Renal cortex interstitium (tissue), 15 donors: ENCODE results near the gene MEP1B. TPM values are rescaled to one million over a fixed set of nuclear protein-coding genes. Genes with fewer than 3 reads are reported as not detected.
"Not testable (repeated sequence)": the region's sequence is repeated elsewhere in the genome, so short reads cannot be mapped to it uniquely, and the experiment has no call there.

ENCODE experiments used
- DNase-seq, 11 donors: peaks; one replicate each; pipeline ENCODE4 v3.0.0-alpha.2; 2013; ENCODE audit warnings: low read depth in 9 of 11, low spot score in 4 of 11; ENCODE audit errors: extremely low read depth in 1 of 11
- long read RNA-seq, 16 experiments: transcript quantifications; one replicate each; lab custom pipeline, GENCODE V29; 2026
- polyA plus RNA-seq, 3 donors: library from polyadenylated mRNA; unstranded; fragments of 120-200 nt; gene quantifications; one replicate each; pipeline ENCODE4 v1.2.1, GENCODE V29; 2013; ENCODE audit not compliant: insufficient read length in 3 of 3

MEP1B gene
- under 1 TPM in 2 of 3 donors, not detected in 1; 0.07 to 0.17 TPM for polyA plus RNA-seq
- long read RNA-seq, donor 1 = 0 reads
- long read RNA-seq, donor 2 = 0 reads
- long read RNA-seq, donor 3 = 0 reads
- long read RNA-seq, donor 4 = 0 reads
- long read RNA-seq, donor 5 = 0 reads
- long read RNA-seq, donor 6 = 0 reads
- long read RNA-seq, donor 7 = 0 reads
- long read RNA-seq, donor 8 = 0 reads
- long read RNA-seq, donor 9 = 0 reads
- long read RNA-seq, donor 10 = 0 reads
- long read RNA-seq, donor 11 = 0 reads
- long read RNA-seq, donor 12 = 0 reads
- long read RNA-seq, donor 13 = 0 reads
- long read RNA-seq, donor 14 = 0 reads
- long read RNA-seq, donor 15 = 0 reads
- long read RNA-seq, donor 16, partial matches to known transcripts = 10 of 16 reads
- long read RNA-seq, donor 16, other reads (novel, unspliced or antisense) = 6 of 16 reads

DNA sequence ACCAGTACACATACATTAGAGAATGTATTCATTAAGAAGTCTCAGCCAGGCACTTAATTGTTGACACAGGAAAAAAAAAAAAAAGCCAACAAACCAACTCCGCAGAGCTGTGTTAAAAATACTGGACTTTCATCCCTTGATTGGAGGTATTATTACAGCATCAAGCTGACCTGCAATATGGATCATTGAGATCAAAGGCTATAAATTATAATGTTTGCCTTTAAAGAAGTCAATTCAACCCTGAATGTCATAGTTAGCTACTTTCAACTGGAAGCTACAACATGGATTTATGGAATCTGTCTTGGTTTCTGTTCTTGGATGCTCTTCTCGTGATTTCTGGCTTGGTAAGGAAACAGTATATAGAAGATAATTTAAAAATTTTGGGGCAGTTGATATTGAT, at the start of gene MEP1B:
Gene MEP1B, plus strand, starts transcription at position 250 of the 400 bp plus-strand sequence. Its CDS starts 32 bp downstream, at position 282.
- no peak for DNase-seq

DNA sequence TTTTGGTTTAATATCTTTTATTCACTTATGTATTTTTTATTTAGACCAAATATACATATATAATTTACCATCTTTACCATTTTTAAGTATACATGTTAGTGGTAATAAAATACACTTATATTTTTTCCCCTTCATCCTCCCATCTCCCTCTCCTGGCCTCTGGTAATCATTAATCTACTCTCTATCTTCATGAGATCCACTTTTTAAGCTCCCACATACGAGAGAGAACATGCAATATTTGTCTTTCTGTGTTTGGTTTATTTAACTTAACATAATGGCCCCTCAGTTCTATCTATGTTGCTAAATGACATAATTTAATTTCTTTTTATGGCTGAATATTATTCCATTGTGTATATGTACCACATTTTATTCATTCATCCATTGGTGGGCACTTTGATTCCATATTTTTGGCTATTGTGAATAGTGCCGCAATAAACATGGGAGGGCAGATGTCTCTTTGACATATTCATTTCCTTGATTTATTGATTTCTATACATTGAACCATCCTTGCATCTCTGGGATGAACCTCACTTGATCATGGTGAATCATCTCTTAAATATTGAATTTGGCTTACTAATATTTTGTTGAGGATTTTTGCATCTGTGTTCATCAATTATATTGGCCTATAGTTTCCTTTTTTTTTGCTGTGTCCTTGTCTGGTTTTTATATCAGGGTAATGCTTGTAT, 41.5 kb upstream of the MEP1B start:
- DNase-seq = no peak

DNA sequence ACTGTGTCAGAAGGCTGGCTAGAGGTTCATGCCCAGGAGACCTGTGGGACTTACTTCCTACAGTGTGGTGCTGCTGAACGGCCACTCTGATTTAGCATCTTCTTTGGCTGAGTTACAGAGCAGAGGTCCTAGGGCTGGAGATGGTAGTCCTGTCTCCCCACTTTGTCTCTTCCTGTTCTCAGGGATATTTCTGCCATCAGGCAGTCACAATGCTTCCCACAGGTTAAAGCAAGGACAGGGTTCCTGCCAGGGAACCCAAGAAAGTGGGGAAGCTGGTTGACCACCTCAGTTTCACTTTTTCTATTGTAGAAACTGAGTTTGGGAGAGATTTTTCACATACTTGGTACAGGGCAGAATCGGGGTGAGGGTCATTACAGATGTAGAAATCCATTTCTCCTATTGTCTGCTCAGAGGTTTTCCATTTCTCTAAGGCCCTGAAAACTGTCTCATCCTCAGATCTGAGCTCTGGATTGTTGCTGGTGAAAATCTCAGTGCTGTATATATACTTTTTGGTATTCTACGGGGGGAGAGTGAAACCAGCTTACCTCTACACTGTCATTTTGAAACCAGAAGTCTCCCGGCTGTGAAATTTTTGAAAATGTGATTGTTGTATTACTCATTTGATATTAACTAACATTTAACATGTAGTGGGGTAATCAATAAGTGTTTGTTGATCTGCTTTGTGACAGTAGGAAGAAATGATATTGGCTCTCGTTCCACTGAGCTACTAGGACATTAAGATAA, 37.0 kb upstream of the MEP1B start:
- DNase-seq = no peak

DNA sequence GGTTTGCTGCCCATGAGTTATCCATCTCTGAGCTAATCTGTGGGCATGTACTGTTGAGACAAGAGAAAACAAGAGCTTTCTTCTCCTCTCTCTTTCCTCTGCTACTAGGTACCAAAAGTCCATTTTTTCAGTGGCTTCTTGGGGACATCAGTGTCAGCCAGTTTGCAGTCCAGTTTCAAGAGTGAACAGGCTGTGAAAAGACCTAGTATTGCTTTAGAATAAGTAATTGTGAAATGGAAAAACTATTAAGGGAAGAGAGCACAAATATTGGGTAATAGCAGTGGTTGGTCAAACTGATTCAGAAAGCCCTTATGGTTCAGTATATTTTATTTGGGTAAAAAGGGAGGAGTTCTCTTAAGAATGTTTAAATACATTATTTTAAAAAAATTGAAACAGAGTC, 33.0 kb upstream of the MEP1B start:
- no peak for DNase-seq

DNA sequence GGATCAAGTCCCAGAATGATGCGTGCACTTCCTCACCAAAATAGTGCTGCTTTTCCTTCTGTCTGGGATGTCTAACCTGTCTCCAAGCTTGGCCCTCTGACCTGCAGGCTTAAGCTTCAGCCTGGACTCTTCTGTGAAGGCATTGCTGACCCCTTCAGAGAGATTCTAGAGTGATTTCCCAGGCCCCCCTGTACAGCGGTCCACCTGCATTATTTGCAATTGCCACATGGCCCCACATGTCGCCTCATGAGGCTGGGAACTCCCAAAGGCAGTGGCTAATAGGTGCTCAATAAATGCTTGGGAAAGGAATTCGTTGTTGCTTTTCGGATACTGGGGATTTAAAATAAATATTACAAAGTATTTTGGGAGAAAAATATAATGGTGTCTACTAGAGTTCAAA, 32.3 kb upstream of the MEP1B start:
- DNase-seq = no peak

DNA sequence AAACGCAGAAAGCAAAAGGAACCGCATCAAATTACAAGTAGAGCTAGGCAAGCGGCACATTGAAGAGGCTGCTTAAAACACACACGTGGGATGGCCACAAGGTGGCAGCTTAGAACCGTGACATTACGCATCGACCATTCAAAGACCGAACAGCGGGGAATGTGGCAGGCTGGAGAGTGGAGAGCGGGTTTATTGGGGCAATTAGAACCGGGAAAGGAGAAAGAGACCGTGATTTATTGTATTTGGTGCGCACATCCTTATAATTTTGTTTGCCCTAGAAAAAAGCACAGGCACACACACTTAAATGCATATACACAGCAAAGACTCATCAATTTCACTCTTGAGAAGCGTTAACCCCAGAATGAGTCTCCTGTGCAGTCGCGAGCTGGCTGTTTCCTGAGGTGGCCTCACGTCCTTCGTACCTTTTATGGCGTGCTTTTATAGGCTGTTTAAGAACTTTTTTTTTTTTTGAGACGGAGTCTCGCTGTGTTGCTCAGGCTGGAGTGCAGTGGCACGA, 31.7 kb upstream of the MEP1B start:
- peak; percentile 77 to 93 (median 87) for DNase-seq

DNA sequence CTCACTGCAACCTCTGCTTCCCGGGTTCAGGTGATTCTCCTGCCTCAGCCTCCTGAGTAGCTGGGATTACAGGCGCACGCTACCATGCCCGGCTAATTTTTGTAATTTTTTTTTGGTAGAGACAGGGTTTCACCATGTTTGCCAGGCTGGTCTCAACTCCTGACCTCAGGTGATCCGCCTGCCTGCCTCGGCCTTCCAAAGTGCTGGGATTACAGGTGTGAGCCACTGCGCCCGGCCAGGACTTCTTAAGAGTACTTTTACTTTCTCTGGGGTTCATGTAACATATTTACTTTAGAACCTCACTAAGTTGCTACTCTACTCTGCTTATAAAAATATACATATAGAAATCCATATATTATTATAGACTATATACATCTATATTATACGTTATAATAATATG, 31.2 kb upstream of the MEP1B start:
- not testable (repeated sequence) for DNase-seq

DNA sequence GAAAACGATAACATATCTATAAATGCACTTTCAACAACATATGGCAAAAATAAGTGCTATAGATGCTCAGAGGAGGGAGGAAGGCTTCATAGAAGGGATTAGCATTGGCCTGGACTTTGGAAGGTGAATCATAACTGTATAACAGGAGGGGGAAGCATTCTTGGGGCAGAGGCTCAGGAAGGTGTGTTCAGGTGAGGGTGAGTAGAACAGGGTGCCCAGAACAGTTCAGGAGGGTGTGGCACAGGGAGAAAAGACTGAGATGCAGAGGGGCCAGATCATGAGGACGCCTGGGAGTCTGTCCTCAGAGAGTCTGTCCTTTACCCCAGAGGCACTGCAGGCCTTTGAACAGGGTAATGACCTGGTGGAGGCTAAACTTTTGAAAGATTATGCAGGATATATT, 29.3 kb upstream of the MEP1B start:
- no peak for DNase-seq

DNA sequence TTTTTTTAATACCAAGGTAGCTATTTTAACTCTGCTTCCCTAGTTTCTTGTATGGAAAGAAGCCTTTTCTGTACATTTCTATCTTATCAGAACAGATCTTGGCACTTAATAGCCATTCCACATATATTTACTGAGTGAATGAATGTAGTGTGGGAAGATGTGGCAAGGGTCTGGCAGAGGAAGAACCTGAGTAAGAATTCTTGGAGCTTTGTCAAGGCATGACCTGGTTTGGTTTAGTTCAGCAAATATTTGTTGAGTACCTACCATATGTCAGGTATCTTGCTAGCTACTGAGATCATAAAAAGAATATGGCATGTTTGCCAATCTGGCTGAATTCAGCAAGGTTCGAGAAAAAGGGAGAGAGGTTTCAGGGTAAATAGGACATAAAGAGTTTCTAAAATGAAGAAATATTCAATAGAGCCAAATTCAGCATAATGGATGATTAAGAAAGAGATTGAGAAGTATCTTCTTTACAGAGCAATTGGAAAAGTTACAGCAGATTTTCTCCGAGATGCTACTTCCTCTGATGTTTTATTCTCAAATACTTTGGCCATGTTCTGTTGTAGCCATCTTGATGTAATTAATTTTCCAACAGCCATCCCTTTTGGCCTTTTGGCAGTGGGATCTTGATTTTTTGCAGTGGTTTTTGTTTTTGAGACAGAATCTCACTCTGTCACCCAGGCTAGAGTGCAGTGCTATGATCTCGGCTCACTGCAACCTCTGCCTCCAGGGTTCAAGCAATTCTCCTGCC, 21.7 kb upstream of the MEP1B start:
- no peak for DNase-seq

DNA sequence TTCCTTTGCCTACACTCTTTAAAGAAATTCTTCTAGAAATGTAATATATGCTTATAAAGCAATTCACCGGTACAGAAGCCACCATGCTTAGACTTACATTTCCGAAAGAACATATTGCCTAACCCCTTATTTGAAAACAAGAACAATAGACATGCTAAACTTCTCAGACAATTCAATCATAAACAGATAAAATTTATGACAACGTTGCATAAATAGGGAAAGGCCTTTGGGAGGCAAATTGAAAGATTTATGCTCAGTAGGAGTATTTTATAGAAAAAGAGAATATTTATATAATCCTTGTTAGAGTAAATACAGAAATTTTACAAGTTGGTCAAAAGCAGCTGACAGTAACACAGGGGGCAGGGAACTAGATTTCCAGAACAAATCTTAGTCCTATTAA, 16.2 kb upstream of the MEP1B start:
- DNase-seq = no peak

DNA sequence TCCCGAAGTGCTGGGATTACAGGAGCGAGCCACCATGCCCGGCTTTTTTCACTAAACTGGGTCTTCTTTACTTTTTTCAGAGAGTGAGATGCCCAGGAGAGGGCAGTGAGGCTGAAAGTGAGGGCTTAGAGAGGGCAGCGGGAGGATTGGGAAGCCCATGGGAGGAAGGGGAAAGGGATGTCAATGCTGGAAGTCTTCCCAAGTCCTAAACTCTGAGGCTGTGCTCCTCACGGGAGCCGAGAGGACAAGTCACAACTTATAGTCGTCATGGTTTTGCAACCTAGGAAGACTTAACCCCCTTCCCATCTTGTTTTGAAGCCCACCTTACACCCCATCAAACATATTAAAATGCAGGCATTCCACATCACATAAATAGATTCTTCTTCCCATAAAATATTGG, 15.1 kb upstream of the MEP1B start:
- DNase-seq = no peak

DNA sequence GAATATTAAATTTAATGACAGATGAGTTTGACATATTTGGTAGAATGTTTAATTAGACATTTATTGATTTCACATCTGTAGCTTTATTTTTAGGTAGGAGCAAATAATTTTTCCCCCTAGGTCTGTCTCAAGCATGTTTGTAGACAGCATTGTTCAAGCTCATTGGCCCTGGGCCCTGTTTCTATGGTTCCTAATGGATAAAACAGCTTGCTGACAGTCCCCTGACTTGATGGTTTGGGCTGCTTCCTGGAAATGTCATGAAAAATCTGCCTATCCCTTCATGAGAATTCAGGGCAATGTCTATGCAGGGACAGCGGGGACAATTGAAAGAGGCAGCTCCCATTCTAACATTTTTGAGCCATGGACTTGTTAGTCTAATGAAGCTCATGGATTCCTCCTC, 14.6 kb upstream of the MEP1B start:
- DNase-seq = no peak

DNA sequence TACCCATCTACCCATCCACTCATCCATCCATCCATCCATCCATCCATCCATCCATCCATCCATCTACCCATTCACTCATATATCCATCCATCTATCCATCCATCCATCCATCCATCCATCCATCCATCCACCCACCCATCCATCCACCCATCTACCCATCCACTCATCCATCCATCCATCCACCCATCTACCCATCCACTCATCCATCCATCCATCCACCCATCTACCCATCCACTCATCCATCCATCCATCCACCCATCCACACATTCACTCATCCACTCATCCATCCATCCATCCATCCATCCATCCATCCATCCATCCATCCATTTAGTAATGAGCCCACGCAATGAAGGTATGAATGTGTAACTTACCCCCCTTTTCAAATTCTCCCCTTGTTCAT, 13.1 kb upstream of the MEP1B start:
- not testable (repeated sequence) for DNase-seq

DNA sequence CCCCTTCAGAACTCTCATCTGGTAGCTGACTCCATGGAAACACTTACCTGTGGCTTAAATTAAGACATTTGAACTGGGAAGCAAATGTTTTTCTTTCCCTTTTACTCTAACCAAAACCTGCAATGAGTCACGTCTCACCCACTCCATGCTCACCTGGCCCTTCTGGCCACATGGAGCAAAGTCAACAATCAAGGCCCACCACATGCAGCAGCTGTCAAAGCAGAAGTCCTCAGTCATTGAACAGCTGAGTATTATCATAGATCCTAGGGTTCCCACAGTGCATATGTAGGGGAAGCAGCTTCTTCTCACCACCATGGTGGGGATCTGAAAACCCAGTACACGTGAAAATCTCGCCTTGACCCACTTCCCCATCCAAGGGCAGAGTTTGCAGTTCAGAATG, 12.3 kb upstream of the MEP1B start:
- no peak for DNase-seq

DNA sequence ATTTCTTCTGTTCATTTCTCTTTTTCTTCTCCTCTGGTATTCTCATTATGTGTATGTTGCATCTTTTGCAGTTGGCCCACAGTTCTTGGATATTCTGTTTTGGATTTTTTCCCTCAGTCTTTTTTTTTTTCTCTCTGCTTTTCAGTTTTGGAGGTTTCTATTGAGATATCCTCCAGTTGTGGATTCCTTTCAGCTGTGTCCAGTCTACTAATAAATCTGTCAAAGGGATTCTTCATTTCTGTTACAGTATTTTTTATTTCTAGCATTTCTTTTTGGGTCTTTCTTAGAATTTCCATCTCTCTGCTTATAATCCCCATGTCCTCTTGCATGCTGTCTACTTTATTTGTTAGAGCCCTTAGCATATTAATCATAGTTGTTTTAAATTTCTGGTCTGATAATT, 6.3 kb upstream of the MEP1B start:
- DNase-seq = no peak

DNA sequence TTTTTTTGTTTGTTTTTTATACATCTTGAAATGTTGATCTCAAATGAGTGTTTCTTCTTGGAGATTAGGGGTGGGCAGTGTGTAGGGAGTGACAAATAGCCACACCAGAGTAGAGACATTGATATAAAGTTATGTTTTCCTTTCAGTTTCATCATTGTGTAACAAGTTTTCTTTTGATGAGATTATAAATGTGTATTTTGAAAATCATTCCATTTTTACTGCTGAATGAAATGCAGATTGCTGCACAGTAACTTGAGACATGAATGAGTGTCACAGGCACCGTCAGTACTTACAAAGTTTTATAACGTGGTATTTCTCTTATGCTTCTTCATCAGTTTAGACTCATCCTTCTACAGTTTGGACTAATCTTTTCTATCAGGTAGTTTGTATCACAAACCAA, 370 bp downstream of the MEP1B start:
- no peak for DNase-seq

DNA sequence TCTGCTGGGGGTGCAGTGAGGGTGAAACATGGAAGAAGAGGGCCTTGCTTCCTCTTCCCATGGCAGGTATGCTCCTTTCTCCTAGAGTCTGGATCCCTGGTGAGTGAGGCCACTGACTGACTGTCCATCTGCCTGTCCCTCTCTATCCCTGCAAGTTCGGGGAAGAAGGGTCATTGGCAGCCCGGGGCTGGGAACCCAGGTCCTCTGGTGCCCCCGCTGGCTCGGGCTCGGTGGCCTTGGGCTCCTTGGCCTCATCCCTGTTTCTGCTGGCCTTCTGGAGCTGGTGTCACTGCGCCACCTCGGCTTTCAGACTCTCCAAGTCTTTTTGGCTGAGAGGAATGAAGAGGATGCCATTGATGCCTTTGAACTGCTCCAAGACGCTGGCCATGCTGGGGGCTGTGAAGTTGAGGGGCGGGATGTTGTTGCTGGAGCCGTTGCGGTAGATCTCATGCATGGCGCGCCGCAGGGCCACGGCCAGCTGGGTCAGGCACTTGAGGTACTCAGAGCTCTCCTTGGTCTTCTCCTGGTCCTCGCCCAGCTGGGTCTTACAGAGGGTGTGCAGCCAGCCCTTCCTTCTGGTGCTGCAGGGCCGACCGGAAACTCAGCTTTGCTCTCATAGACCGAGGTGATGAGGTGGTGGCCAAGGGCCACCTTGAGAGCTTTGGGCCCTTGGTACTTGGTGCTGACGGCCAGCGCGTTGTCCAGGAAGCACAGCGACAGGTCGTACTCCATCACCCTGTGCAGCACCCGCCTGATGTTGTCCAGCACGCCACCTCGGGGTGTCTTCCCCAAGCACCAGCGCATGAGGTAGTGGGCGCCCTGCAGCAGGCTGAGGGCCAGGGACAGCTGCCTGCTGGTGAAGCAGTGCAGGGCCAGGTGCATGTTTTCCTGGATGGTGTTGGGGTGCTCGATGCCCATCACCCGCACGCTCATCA, 6.3 kb downstream of the MEP1B start:
- no peak for DNase-seq

DNA sequence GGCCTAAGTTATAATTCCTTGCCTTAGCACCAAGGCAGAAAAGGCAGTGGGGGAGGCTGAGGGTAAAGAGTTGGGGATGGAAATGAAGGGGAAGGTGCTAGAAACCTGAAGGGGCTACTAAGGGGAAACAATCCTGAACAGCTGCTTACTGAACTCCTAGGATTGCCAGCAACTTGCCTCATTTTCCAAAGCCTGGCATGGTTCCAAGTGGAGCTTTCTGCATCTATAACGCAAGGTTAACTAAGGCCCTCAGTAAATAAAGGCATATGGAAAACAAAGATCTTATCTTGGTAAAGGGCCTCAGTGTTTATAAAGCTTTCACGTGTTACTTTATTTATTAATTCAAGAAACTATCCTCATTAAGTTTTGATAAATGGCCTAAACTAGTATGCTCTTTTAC, 10.9 kb downstream of the MEP1B start:
- peak in 3 of 11 donors; percentile 1 to 8 (median 8) for DNase-seq
